Mesenchymal stem cell (in vitro differentiated cells and primary cell): ENCODE results near the gene SCUBE1.

ENCODE experiments used
- DNase-seq: peaks from one replicate; pipeline ENCODE4 v3.0.0-alpha.2; 2013
- H2AFZ ChIP-seq: one replicate; pipeline ENCODE4 v1.6.1; 2013; ENCODE audit warnings: low read depth, mild to moderate bottlenecking, control low read depth, inconsistent platforms, low read length, moderate library complexity
- H2AK5ac ChIP-seq: 2 replicates; pipeline ENCODE4 v1.6.1; 2013; ENCODE audit warnings: low read length, moderate library complexity, mild to moderate bottlenecking, inconsistent platforms; ENCODE audit not compliant: severe bottlenecking
- H2BK120ac ChIP-seq: one replicate; pipeline ENCODE4 v1.6.1; 2013; ENCODE audit warnings: low read depth, mild to moderate bottlenecking, inconsistent platforms, low read length, moderate library complexity
- H2BK12ac ChIP-seq, 2 experiments: one replicate each; pipeline ENCODE4 v1.6.1; 2013; ENCODE audit warnings: inconsistent platforms in 2 of 2, low read length in 2 of 2, mild to moderate bottlenecking in 2 of 2, moderate library complexity in 2 of 2, control low read depth in 1 of 2
- H2BK15ac ChIP-seq: one replicate; pipeline ENCODE4 v1.6.1; 2013; ENCODE audit warnings: mild to moderate bottlenecking, low read depth, inconsistent platforms; ENCODE audit not compliant: poor library complexity, severe bottlenecking
- H2BK5ac ChIP-seq: 2 replicates; pipeline ENCODE4 v1.6.1; 2013; ENCODE audit warnings: low read depth, mild to moderate bottlenecking, low read length, control low read depth, inconsistent platforms; ENCODE audit not compliant: poor library complexity, severe bottlenecking
- H3K14ac ChIP-seq, 2 experiments: one replicate each; pipeline ENCODE4 v1.6.1; 2013; ENCODE audit warnings: inconsistent platforms in 2 of 2, low read length in 2 of 2, control low read depth in 1 of 2, mild to moderate bottlenecking in 1 of 2, moderate library complexity in 1 of 2
- H3K18ac ChIP-seq, 2 experiments: one replicate each; pipeline ENCODE4 v1.6.1; 2013; ENCODE audit warnings: inconsistent platforms in 2 of 2, low read length in 2 of 2, control low read depth in 1 of 2, low read depth in 1 of 2, mild to moderate bottlenecking in 1 of 2
- H3K23ac ChIP-seq, 2 experiments: one replicate each; pipeline ENCODE4 v1.6.1; 2013; ENCODE audit warnings: inconsistent platforms in 2 of 2, low read length in 2 of 2, mild to moderate bottlenecking in 2 of 2, moderate library complexity in 2 of 2, control low read depth in 1 of 2
- H3K27ac ChIP-seq: 2 replicates; pipeline ENCODE4 v1.5.1; 2013; ENCODE audit warnings: mild to moderate bottlenecking, moderate library complexity, low read length, control low read depth, inconsistent platforms; ENCODE audit not compliant: poor library complexity, severe bottlenecking
- H3K27me3 ChIP-seq, 2 experiments: 2 replicates each; pipeline versions ENCODE4 v1.6.1 to v1.7.0; 2013; ENCODE audit warnings: low read length in 2 of 2, mild to moderate bottlenecking in 2 of 2, moderate library complexity in 2 of 2, control low read depth in 1 of 2, inconsistent platforms in 1 of 2; ENCODE audit not compliant: control insufficient read depth in 1 of 2, insufficient read depth in 1 of 2
- H3K36me3 ChIP-seq, 2 experiments: 2 replicates each; pipeline versions ENCODE4 v1.6.1 to v1.7.0; 2013; ENCODE audit warnings: low read length in 2 of 2, control low read depth in 1 of 2, inconsistent platforms in 1 of 2, low read depth in 1 of 2, mild to moderate bottlenecking in 1 of 2; ENCODE audit not compliant: insufficient read depth in 2 of 2, control insufficient read depth in 1 of 2
- H3K4ac ChIP-seq, 2 experiments: one replicate each; pipeline ENCODE4 v1.6.1; 2013; ENCODE audit warnings: inconsistent platforms in 2 of 2, low read length in 2 of 2, mild to moderate bottlenecking in 2 of 2, moderate library complexity in 2 of 2, control low read depth in 1 of 2, low read depth in 1 of 2
- H3K4me1 ChIP-seq: 2 replicates; pipeline ENCODE4 v1.6.1; 2013; ENCODE audit warnings: low read depth, low read length, control low read depth; ENCODE audit not compliant: control insufficient read depth, insufficient read depth
- H3K4me2 ChIP-seq: 2 replicates; pipeline ENCODE4 v1.6.1; 2013; ENCODE audit warnings: low read length, mild to moderate bottlenecking, inconsistent platforms; ENCODE audit not compliant: poor library complexity, severe bottlenecking
- H3K4me3 ChIP-seq, 2 experiments: 2 replicates each; pipeline versions ENCODE4 v1.5.1 to v1.7.0; 2013; ENCODE audit warnings: low read length in 2 of 2, mild to moderate bottlenecking in 2 of 2, control low read depth in 1 of 2, low read depth in 1 of 2; ENCODE audit not compliant: insufficient read depth in 1 of 2
- H3K79me1 ChIP-seq: replicated peaks from 2 replicates; pipeline ENCODE4 v1.6.1; 2013; ENCODE audit warnings: mild to moderate bottlenecking, control low read depth, low read length, inconsistent platforms; ENCODE audit not compliant: poor library complexity, severe bottlenecking
- H3K9ac ChIP-seq: 2 replicates; pipeline ENCODE4 v1.7.0; 2013; ENCODE audit warnings: mild to moderate bottlenecking, low read length, moderate library complexity
- H3K9me3 ChIP-seq: 2 replicates; pipeline ENCODE4 v1.7.0; 2013; ENCODE audit warnings: mild to moderate bottlenecking, low read length; ENCODE audit not compliant: control insufficient read depth
- H4K8ac ChIP-seq: one replicate; pipeline ENCODE4 v1.6.1; 2013; ENCODE audit warnings: inconsistent platforms, mild to moderate bottlenecking, low read length, moderate library complexity
- H4K91ac ChIP-seq: one replicate; pipeline ENCODE4 v1.6.1; 2013; ENCODE audit warnings: mild to moderate bottlenecking, low read length, inconsistent platforms
- WGBS: methylation state at CpG from one replicate; pipeline ENCODE4 v1.1.7; 2013; ENCODE audit warnings: mixed read lengths; 5-methylcytosine and 5-hydroxymethylcytosine counted together

The SCUBE1 gene

GRCh38 chr22:43255299-43255698 is 87.9 kb downstream of the SCUBE1 start:
- no peak overlapping the region for H2AK5ac ChIP-seq
- no peak overlapping the region for H2AFZ ChIP-seq
- no peak overlapping the region for H3K23ac ChIP-seq
- WGBS, result 88% methylated on average over 23 of the region's 23 CpGs
- no peak overlapping the region for H3K18ac ChIP-seq
- H3K27me3 ChIP-seq, result peaks cover 26 to 68% of the 10 kb centered on the region in 2 experiments
- H2BK12ac ChIP-seq, result no peak overlapping the region
- no peak overlapping the region for H4K91ac ChIP-seq
- H3K4me1 ChIP-seq, result no peaks in the 10 kb centered on the region
- no peaks in the 10 kb centered on the region for H3K36me3 ChIP-seq
- H3K27ac ChIP-seq, result no peak overlapping the region
- no peak overlapping the region for H3K4me3 ChIP-seq
- no peak overlapping the region for H3K4ac ChIP-seq
- no peak overlapping the region for H3K14ac ChIP-seq
- H2BK15ac ChIP-seq, result no peak overlapping the region
- H2BK5ac ChIP-seq, result no peak overlapping the region
- no peak overlapping the region for H2BK120ac ChIP-seq
- H4K8ac ChIP-seq, result no peak overlapping the region
- no peak overlapping the region for H3K4me2 ChIP-seq
- no peaks in the 10 kb centered on the region for H3K9me3 ChIP-seq
- H3K9ac ChIP-seq, result no peak overlapping the region
- no peaks in the 10 kb centered on the region for H3K79me1 ChIP-seq
- no peak for DNase-seq

DNA sequence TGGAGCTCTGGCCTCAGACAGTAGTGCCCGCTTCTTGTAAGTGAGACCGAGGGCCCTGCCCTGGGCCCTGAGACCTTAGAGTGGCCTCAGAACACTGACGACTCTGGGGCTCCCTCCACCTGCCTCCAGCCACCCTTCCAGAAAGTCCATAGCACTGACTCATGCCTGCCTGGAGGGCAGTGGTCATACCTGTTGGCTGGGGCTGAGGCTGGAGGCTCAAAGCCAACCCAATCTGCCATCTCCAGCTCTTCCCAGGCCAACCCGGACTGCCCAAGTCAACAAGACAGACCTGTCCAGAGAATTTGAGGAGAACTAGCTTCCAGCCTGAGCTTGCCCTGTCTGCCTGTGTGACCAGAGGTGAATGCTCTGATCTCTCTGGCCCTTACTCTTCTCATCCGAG is 89.3 kb downstream of the SCUBE1 start:
- Histone ChIP-seq H4K91ac (no peak overlapping the region), H3K27me3 (peaks cover 39 to 69% of the 10 kb centered on the region in 2 experiments), H3K4me3 (no peak overlapping the region), H3K9ac (no peak overlapping the region), H3K4ac (no peak overlapping the region), H2AK5ac (no peak overlapping the region), H4K8ac (no peak overlapping the region), H3K14ac (no peak overlapping the region), H2BK5ac (no peak overlapping the region), H3K4me2 (no peak overlapping the region), H3K23ac (no peak overlapping the region), H3K4me1 (no peaks in the 10 kb centered on the region), H3K27ac (no peak overlapping the region), H3K18ac (no peak overlapping the region), H3K9me3 (no peaks in the 10 kb centered on the region), H2BK15ac (no peak overlapping the region), H2BK12ac (no peak overlapping the region), H2BK120ac (no peak overlapping the region), H3K36me3 (no peaks in the 10 kb centered on the region), H2AFZ (no peak overlapping the region), H3K79me1 (no peaks in the 10 kb centered on the region)
- no peak for DNase-seq
- 77% methylated on average over 5 of the region's 5 CpGs for WGBS

DNA sequence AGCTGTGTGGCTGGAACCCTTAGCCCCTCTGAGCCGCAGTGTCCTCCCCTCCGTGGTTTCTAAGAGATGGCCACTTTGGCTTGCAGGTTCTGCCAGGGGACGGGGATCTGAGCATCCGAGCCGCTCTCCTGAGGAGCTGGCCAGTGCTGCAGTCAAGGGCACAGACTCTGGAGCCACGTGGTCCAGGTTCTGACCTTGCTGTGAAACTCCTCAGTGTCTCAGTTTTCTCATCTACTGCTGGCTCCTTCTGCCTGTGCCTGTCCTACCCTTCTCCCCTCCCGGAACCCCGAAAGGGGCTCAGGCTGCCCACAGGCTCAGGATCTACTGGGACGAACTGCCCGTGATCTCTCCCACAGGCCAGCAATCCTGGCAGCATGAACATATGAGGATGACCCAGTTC is 90.9 kb downstream of the SCUBE1 start:
- Histone ChIP-seq H2BK12ac (no peak overlapping the region), H3K18ac (no peak overlapping the region), H3K36me3 (no peaks in the 10 kb centered on the region), H3K9me3 (no peaks in the 10 kb centered on the region), H2BK5ac (no peak overlapping the region), H4K91ac (no peak overlapping the region), H3K4ac (no peak overlapping the region), H3K9ac (no peak overlapping the region), H3K14ac (no peak overlapping the region), H3K27me3 (peaks cover 43 to 64% of the 10 kb centered on the region in 2 experiments), H3K4me2 (no peak overlapping the region), H3K4me1 (no peaks in the 10 kb centered on the region), H2BK15ac (no peak overlapping the region), H3K23ac (no peak overlapping the region), H4K8ac (no peak overlapping the region), H2AK5ac (no peak overlapping the region), H3K27ac (no peak overlapping the region), H2BK120ac (no peak overlapping the region), H3K79me1 (no peaks in the 10 kb centered on the region), H2AFZ (no peak overlapping the region), H3K4me3 (no peak overlapping the region)
- WGBS, result 82% methylated on average over 10 of the region's 10 CpGs
- DNase-seq, result no peak

DNA sequence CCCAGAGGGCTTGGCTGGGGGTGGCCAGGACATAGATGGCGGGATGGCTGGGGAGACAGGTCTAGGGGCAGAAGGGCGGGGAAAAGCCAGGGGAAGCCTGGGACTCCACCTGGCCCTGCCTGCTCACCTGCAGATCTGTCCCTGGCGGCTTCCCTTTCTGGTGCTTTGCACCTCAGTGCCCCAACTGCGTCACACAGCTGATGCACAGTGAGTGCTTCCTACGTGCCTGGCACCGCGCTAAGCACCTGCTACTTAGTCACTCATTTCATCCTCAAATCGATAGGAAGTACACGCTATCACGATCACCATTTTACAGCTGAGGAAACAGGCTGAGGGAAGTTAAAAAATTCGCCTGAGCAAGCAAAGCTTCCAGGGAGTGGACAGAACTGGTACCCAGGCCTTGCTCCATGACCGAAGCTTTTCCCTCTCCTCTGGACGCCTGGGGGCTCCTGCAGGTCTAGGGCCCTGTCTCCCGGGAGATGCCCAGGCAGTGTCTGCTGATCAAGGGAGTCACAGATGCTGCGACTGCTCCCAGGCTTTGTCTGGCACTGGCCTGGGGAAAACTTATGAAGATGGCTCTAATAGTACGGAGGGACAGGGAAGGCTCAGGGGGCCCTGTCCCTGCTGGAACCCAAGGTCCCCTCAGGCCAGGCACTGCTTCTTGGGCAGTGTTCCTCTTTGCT is 93.2 kb downstream of the SCUBE1 start:
- H3K4me1 ChIP-seq, result no peaks in the 10 kb centered on the region
- H2AFZ ChIP-seq, result no peak overlapping the region
- no peak overlapping the region for H3K4ac ChIP-seq
- H3K4me2 ChIP-seq, result no peak overlapping the region
- peaks cover 47 to 49% of the 10 kb centered on the region in 2 experiments for H3K27me3 ChIP-seq
- H2BK12ac ChIP-seq, result no peak overlapping the region
- peak overlapping the region in 1 of 2 experiments; percentile 23 for H3K23ac ChIP-seq
- H4K91ac ChIP-seq, result no peak overlapping the region
- H3K79me1 ChIP-seq, result no peaks in the 10 kb centered on the region
- no peak overlapping the region for H4K8ac ChIP-seq
- no peak overlapping the region for H2BK120ac ChIP-seq
- no peak overlapping the region for H3K9ac ChIP-seq
- no peak overlapping the region for H3K18ac ChIP-seq
- H3K27ac ChIP-seq, result no peak overlapping the region
- no peak overlapping the region for H3K14ac ChIP-seq
- H2BK15ac ChIP-seq, result no peak overlapping the region
- no peak for DNase-seq
- no peak overlapping the region for H2BK5ac ChIP-seq
- 83% methylated on average over 16 of the region's 16 CpGs for WGBS
- H2AK5ac ChIP-seq, result no peak overlapping the region
- no peak overlapping the region for H3K4me3 ChIP-seq
- no peaks in the 10 kb centered on the region for H3K9me3 ChIP-seq
- no peaks in the 10 kb centered on the region for H3K36me3 ChIP-seq
